ENCODE results near the gene RAB35.

The RAB35 gene

DNA sequence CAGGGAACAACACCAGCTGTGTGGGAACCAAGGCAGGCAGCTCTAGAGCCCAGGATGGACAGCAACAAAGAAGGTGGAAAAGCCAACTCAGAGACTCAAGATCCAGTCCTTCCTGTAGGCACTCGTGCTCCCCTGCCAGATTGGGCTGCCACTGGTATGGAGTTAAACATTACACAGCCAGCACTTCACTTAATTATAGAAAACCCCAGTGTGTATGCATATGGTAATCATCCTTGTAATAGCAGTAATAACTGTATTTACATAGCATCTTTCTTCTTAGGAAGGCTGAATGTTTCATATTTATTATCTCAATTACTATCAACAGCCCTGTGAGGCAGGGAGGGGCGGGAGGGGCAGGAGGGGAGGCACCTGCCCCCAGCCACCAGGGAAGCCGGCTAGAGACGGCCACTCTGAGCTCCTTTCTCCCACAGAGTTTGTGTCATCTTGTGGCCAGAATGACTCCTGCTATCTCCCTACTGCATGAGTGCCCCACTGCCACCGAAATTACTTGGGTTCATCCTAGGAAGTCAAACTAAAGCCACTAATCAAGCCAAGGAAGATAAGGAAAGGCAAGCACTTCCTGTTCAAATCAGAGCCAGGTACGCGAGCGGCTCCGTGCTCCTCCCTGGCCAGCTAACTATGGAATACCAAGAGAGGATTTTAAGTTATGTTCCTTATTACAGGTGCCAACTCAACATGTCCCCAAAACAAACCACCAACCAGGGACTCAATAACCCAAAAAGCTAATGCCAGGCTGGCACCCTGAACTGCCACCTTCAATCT is 15.7 kb upstream of the RAB35 start:
- no peak for DNase-seq

DNA sequence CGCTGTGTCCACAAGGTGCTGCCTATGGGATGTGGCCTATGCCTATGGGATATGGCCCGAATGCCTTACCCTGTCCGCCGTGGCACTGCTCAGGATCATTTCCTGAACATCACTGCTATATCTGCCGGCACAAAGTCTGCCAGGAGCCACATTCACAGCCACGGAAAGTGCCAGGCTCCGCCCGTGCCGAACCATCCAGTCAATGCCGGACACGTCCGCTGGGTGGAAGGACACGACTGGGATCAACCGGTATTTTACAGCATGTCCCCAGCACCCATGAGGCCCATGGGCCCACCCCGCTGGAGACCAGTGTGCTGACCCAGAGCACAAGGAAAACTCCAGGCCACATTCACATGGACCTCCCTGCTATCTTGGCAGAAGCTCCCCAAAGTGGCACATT is 14.6 kb upstream of the RAB35 start:
- DNase-seq, result no peak

DNA sequence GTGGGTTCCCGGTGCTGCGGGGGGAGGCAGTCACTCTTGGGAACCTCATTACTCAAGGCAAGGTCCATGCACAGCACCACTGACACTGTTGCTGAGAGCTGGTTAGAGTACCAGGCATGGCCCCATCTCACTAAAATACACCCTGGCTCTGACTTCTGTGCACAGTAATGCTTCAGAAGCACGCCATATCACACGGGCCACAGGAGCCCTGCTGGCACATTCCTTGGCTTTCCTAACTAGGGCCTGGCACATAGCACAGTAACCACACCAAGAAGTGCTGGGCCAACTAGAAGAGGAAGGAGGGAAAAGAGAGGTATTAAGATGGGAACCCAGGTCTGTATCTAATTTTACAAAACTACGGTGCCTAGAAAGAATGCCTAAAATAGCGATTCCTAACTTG is 13.5 kb upstream of the RAB35 start:
- no peak for DNase-seq

DNA sequence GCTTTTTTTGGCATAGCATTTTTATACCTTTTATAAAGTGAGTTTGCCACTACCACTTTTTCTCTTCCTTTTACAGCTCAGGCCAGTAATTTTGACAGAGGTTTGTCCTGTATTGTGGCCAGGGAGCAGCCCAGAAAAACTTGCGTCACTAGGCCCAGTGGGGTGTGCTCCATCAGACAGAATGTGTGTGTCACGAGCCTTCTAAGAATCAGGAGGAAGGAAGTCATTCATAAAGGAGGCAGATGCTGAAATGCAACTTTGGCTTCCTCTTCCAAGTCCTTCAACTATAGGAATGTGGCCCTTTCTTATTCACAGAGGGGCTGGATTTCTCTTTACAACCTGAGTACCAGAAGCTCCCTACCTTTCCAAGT is 10.1 kb upstream of the RAB35 start:
- no peak for DNase-seq

DNA sequence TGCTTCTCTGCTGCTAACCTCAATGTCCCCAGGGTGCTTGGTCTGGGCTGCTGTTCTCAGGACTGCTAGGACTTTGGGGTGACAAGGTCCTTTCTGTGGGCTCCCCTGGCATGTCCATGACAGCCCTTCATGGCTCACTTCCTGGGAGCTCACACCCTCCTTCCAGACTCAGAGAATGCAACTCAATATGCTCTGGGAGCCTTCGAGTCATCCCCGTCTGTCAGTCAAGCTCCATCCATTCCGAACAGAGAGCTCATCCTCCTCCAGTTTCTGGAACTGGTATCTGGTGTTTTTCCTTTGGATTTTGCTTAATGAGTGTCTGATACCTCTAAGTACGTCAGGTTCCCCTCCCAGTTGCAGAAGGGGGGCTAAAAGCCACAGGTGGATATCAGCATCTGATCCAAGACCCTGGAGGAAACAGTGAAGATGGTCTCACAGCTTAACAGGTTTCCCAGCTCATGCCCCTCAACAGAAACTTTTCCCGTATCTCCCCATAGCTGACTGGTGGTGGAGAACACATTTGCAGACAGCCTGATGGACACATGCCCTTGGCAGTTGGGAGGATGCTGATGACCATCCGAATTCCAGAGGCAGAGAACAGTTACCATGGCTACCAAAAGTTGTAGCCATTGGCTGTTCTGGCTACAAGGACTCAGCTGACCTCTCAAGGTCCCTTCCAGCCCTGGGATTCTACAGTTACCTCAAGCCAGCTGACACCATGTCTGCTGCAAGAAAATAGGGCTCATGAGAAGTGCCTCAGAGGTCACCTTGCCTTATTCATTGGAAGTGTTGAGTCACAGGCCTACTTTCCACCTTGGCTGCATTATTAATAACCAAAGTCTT is 9.5 kb upstream of the RAB35 start:
- DNase-seq, result no peak

DNA sequence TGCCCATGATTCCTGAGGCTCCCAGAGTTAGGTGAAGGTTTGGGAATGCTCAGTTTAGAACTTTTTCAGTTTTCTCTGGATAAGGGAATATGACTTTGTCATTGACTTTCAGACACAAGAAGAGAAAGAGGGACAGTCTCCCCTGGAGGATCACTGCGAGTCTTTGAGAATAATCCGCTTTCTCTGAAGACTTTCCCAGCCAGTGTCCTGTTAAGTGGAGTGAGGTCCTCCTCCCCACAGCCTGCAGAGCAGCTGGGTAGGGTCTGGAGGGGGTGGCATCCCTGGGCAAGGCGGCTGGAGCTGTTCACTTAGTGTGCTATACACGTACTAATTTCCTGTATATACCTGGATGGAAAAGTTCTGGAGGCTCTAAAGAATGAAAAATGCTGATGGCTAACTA is 8.5 kb upstream of the RAB35 start:
- DNase-seq, result peak; percentile 27

DNA sequence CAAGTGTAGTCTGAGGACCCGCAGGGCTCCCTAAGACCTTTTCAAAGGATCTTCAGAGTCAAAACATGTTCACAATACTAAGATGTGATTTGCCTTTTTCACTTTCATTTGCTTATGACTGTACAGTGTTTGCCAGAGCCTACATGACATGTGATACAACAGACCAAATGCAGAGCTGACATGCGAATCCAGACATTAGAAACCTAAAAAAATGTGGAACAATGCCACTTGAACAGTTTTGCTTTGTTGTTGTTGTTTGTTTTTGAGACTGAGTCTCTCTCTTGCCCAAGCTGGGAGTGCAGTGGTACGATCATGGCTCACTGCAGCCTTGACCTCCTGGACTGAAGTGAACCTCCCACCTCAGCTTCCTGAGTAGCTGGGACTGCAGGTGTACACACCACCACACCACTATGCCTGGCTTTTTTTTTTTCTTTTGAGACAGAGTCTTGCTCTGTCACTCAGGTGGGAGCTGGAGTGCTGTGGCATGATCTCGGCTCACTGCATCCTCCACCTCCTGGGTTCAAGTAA is 5.3 kb upstream of the RAB35 start:
- no peak for DNase-seq

DNA sequence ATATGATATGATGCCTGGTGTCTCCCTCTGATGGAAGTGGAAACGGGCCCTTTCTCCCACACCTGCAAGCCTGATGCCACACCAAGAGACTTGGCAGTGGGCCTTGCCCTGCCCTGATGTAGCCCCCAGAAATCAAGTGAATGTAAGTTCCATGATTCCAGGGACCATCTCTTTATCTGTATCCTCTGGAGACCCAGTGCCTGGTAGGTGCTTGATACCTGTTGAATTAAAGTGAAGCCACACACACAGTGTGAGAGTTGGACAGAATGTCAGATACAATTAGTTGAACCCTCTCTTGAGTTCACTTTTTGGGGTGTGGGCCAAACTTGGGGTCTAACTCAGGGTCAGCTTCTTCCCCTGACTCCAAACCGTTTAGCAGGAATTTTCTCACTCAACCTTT is 4.8 kb upstream of the RAB35 start:
- no peak for DNase-seq

DNA sequence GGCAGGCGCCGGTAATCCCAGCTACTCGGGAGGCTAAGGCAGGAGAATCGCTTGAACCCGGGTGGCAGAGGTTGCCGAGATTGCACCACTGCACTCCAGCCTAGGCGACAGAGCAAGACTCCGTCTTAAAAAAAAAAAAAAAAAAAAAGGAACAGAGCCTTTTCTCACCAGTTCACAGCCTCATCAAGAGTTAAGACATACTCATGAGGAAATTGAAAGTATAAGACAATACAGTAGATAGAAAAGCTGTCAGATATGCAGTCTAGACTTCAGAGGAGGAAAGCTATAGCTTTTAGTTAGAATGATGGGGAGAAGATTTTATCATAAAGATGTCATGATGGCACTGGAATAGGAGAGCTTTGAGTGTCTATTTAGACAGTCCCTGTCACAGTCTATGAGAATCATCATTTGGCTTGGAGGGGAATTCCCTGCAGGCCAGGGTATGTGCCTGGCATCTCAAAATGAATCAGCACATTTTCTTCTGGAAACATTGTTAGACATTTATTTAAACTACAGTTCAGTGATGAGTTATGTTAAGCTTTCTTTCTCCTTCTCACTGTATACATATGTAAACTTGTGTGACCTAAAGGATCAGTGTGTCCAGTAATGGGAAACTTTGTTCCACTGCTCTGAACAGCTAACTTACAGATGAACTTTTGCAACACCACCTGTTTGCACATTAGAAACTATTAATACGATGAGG is 2.9 kb upstream of the RAB35 start:
- no peak for DNase-seq

DNA sequence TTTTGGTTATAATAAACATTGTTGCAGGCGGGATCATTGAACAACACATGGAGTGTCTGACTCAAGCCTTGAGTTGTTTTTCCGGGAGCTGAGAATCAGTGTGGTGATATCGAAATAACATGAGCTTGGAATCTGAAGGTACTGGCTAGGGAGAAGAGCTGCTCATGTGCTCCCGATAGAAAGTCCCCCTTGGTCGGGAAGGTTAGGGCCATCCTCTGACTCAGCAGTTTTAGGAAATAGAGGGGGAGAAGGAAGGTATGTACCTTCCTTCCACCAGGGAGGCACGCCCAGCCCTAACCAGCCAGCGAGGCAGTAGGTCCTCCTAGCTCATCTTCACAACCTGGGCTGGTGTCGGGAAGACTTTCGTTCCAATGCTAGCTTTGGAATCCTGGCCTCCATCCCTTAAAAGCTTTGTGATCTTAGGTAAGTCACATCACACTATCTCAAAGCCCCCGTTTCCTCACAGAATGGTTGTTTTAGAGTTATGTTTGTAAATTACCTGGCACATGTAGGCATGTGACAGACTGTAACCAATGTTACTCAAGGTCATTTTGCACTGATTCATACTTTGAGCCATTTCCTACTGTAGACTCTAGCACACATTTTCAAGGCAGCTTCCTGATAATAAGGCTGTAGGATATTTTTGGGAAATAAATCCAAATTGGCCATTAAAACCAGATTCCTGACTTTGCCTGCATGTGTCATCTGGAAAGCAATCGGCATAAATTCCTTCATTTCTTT is 1.9 kb upstream of the RAB35 start:
- peak; percentile 65 for DNase-seq

DNA sequence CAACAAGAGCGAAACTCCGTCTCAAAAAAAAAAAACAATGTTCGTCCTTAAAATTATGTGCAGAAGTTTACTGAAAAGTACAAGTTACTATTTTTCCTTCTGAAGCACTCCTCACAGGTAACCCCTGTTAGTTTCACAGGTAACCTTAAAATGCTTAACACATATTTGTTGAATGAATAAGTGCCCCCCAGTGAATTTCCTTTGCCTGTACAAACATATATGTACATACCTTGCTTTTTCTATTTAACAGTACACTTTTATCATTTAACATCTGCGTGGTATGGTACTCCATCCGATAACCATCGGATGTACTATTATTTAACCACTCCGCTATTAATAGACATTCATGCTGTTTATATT is 1.4 kb upstream of the RAB35 start:
- no peak for DNase-seq

DNA sequence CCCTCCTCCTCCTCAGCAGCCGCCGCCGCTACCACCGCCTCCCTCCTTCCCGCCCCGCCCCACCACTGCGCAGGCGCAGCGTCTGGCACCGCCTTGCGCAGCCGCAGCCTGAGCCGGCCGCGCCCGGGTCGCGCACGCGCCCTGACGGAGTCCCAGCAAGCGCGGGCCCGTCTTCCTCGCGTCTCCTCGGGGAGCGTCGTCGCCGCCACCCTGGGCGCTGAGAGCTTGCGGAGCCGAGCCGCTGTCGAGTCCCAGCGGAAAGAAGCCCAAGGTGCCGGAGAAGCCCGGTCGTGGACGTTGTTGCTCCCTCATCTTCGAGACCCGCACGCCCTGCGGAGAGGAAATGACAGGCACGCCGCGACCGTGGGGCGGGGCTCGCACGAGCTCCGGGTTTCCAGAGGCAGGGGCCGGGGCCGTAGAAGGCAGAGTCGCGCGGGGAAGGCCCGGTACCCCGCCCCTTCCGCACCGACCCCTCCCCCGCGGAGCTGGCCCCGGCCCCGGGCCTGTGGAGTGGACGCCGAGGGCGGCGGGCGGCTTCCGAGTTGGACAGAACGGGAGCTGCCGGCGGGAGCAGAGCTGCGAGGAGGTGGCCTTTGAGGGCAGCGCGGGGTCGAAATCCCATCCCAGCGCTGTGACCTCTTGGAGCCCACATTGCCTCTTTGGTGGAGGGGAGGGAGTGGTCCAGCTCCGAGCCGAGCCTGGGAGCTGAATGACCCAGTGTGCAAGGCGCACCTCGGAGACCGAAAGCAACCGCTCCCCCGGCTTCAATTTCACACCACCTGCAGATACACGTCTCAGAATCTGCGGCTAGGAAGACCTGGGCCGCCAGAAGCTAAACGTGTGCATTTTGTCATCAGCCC is 469 bp upstream of the RAB35 start:
- DNase-seq, result peak; percentile 97

DNA sequence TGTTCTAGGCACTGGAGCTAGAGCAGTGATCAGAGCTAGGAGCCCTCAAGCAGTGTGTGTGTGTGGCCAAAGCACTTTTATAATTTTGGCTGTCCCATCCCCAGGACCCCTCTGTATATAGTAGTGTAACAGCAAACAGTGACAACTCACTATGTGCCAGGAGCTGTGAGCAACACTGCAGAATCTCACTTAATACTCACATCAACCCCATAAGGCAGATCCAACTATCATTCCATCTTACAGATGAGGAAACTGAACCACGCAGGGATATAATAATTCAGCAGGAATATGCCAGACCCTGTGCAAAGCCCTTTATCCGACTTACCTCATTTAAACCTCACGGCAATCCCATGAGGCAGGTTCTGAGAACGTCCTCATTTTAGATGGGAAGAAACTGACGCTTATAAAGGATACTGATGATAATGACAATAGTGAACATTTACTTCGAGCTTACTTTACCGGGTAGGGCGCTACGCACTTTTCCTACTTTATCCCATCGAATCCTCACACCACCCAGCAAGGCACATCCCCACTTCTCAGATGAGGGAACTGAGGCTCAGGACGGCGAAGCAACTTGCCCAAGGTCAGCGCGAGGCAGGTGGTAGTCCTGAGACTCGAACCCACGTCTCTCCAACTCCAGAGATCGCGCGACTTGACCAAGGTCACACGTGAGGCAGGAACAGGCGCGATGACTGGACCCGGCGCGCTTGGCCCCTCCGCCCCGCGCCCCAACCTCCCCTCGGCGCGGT is 687 bp downstream of the RAB35 start:
- peak; percentile 60 for DNase-seq

DNA sequence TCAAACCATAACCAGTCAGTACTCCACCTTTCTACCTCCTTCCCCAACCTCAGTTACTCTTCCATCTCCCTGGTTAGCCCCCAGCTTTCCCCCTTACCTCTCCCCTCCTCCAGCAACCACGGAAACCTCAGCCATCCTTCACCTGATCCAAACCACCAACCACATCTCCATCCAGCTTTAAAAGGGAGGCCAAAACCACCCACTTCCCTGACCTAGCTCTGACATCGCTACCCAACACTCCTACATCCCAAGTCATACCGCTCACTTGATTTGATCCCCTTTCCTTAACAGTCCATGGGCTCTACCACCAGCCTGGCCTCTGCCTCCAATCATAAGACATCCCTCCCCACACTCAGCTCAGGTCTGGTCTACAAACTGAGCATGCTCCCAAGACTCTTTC is 1.5 kb downstream of the RAB35 start:
- DNase-seq, result no peak

DNA sequence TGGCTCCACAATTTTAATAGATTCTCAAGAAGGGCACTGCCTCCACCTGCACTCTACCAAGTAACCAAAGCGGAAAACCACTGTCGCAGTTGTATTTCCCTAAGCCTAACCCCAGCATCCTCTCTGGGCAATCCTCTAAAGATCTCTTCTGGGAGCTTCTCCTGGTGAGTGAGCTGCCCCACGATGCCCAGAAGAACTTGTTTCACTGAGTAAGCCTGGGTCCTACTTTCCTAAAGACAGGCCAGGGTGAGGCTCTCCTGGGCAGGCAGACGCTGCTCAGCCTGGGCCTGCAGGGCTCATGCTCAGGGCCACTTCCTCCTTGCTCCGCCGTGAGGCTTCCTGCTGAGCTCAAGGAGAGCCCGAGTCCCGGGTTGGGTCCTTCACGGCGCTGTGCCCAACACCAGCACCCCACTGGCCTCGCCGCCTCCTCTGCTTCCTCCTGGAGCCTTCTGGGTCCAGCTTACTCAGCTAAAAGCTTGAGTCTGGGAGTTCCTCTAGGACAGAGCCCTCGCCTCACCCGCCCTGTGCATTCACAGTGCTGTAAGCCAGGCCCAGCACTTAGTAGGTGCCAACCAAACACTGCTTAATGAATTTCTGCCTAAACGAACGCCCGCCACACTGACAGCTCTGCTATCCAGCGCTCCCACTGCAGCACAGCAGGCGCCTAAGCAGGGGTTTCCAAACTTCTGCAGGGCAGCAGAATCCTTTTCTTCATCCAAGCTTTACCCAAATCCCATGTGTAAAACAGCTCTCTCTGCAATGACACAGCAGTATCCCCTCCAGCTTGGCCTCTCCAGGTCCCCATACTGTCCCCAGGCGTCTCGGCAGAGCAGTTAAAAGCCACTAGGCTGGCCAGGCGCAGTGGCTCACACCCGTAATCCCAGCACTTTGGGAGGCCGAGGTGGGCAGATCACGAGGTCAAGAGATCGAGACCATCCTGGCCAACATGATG is 5.7 kb downstream of the RAB35 start:
- DNase-seq, result no peak

DNA sequence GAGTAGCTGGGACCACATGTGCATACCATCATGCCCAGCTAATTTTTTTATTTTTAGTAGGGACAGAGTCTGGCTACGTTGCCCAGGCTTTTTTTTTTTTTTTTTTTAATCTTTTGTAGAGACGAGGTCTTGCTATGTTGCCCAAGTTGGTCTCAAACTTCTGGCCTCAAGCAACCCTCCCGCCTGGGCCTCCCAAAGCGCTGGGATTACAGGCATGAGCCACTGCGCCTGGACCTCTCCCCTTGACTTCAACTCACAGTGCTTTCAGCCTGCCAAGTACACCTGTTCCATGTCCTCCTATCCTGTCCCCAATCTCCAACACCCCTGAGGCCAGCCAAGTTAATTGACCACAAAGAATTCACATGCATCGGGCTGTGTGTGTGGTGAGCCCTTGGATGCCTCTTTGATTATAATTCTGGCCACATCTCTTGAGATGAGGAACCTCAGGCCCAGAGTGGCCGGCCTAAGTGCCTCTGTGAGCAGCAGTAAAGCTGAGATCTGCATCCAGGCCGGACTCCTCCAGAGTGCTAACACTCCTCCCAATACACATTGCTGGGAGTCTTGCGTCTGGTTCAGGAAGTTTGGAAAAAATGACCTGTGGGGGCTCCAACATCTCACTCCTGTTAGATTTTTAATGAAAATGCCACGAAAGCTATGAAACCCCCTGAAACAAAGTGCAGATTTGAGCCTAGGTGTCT is 6.8 kb downstream of the RAB35 start:
- DNase-seq, result no peak

DNA sequence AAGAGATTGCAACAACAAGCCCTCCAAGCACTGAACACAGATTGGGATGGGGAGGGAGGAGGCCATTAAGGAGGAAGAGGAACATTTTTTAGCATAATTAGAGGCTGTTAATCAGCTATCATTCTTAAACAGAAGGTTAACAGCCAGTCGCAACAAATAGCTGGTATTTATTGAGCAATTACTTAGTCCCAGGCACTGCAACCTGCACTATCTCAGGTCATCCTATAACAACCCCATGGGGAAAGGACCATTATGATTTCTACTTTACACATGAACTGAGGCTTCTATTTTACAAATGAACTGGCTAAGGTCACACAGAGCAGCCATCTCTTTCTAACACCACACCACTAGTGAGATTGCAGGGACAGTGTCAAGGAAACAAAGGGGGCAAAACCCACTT is 10.4 kb downstream of the RAB35 start:
- DNase-seq, result no peak

DNA sequence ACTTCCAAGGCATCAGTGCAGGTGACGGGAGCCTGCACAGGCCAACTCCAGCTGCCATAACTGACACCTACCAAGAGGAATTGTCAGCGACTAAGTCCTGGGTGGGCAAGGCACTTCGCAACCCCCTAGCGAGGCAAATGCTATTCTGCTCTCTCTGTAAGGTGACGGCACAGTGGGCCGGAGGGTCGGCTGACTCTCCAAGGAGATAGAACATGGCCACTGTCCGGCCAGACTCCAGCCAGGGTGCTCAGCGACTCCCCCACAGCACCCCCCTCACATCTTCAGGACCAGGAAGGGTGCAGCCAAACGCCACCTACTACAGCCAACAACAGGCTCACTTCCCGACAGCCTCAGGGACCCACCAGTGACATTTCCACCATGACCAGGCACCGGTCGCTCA is 13.2 kb downstream of the RAB35 start:
- no peak for DNase-seq

DNA sequence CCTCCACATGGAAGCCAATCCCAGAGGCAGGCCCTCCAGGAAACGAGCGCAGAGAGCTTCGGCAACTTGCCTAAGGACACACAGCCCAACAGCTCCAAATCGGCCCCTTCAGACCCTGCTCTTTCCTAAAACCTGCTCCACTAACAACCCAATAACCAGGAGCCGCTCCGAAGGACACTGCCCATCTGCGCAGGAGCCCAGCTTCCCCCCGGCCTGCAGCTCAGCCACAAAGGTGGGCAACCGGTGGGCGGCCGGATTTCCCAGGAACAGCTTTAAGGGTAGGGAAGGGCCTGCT is 13.6 kb downstream of the RAB35 start:
- DNase-seq, result no peak

Data from NCI-H82 (cell line).